GM12875 (cell line): ENCODE results near the gene ANKRD7.

ENCODE experiments used
- H3K4me3 ChIP-seq: one replicate; pipeline ENCODE4 v1.5.1; 2011; ENCODE audit warnings: low read depth, low read length, control low read depth
- TF ChIP-seq, protein P1 (sequence below): IDR thresholded peaks from 2 replicates; pipeline ENCODE4 v1.5.1; 2011; ENCODE audit warnings: low read depth, mild to moderate bottlenecking, control low read depth, inconsistent platforms, low read length, moderate library complexity, borderline replicate concordance; ENCODE audit not compliant: insufficient read depth

The ANKRD7 gene

DNA sequence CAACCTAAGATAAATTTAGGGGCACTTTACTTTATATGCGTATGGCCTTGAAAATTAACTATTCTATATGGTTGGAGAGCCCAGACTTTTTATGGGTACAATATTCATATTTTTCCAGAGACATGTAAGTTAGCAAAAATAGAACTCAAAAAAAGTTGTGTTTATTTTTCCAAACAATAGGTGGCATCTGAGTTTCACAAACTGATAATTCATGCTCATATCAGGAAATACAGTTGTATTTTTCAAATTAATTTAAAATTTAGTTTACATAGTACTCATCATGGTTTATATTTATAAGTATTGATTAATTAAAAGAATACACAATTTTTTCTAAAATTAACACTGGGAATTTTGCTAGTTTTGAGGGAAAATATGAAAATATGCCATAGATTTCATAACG lies 34.6 kb downstream of the ANKRD7 start:
- TF ChIP-seq, protein P1, sequence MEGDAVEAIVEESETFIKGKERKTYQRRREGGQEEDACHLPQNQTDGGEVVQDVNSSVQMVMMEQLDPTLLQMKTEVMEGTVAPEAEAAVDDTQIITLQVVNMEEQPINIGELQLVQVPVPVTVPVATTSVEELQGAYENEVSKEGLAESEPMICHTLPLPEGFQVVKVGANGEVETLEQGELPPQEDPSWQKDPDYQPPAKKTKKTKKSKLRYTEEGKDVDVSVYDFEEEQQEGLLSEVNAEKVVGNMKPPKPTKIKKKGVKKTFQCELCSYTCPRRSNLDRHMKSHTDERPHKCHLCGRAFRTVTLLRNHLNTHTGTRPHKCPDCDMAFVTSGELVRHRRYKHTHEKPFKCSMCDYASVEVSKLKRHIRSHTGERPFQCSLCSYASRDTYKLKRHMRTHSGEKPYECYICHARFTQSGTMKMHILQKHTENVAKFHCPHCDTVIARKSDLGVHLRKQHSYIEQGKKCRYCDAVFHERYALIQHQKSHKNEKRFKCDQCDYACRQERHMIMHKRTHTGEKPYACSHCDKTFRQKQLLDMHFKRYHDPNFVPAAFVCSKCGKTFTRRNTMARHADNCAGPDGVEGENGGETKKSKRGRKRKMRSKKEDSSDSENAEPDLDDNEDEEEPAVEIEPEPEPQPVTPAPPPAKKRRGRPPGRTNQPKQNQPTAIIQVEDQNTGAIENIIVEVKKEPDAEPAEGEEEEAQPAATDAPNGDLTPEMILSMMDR: no peak
- H3K4me3 ChIP-seq: no peak overlapping the region

DNA sequence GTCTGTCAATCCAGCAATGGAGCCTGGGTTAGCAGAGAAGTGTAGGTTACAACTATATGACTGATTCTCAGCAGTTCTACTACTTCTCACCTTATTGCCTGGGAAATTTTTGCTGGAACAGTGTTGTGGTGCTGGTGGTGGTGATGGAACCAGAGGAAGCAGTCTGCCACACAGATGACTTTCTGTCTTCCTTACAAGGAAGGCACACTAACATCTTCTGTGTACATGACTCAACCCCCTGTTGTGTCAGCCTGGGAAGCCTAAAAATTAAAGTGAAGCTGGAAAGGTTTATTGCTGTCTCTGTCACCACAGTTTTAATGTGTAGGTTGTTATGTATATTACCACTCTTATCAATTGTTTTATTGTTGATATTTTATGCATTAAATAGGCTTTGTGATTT lies 40.3 kb downstream of the ANKRD7 start:
- no peak overlapping the region for H3K4me3 ChIP-seq
- TF ChIP-seq, protein P1: no peak

DNA sequence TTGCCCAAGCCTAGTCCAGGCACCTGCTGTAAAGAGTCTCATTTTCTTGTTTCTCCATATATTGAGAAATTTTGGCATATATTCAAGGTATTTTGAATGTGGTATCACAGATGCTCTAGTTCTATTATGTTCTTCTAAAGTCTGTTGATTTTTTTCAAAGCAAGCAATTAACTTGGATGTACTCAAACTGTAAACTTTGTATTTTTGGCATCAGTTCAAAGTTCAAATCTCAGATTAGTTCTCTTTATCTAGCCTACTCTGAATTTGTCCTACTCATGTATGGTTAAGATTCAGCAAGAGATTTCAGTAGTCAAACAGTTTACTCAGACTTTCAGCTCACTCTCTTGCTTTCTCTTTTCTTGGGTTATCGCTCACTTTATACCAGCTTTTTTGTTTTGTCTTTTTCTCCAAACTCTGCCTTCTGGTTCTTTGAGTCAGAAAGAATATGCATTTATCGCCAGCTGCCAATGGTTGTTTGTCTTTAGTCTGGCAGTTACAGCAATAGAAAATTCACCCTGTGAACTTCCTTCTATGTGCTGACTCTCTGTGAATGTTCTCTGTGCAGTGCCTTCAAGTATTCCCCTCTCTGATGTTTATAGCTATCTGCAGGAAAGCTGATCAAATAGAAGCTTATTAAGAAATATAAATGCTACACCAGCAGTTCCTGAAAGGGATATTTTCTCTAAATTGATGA lies 56.0 kb downstream of the ANKRD7 start:
- TF ChIP-seq, protein P1: no peak
- H3K4me3 ChIP-seq: no peak overlapping the region

DNA sequence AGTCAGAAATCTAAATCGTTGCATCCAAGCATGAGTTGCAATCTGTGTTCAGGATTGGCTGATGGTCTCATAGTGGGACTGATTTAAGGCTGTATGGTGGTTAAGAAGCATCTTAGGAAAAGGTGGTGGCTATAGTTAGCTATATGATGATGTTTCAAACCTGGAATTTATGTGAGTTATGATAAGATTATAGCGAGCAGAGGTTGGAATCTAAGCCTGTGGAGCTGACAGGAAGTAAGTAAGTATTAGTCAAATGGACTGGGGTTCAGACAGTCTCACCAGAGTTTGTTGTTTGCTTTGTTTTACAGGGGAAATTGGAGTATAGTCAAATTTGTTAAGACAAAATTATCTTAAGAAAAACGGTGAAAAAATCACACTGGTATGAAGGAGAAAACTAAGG lies 56.7 kb downstream of the ANKRD7 start:
- H3K4me3 ChIP-seq: no peak overlapping the region
- TF ChIP-seq, protein P1: no peak

DNA sequence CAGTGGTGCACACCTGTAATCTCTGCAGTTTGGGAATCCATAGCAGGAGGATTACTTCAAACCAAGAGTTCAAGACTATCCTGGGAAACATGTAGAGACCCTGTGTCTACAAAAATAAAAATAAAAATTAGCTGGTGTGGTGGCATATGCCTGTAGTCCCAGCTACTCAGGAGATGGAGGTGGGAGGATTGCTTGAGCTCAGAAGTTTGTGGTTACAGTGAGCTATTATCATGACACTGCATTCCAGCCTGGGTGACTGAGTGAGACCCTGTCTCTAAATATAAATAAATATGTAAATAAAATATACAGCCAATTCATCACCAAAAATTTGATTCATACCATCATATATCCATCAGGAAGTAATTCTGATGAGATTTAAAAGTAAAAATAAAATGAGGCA lies 60.9 kb downstream of the ANKRD7 start:
- H3K4me3 ChIP-seq: no peak overlapping the region
- TF ChIP-seq, protein P1: no peak

DNA sequence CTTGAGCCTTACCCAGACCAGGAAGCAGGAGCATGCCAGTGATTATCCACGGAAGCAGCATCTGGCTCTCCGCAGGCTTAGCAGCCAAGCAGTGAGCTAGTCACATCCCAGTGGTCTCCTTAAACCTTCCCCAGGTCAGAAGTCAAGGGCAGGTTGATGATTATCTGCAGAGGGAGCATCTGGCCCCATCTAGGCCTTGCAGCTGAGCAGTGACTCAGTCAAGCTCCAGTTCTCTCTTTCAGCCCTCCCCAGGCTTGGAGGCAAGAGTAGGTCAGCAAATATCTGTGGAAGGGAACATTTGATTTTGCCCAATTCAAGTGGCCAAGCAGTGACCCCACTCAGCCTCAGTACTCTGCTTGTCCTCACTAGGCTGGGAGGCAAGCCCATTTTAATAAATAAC lies 61.6 kb downstream of the ANKRD7 start:
- no peak overlapping the region for H3K4me3 ChIP-seq
- TF ChIP-seq, protein P1: no peak

DNA sequence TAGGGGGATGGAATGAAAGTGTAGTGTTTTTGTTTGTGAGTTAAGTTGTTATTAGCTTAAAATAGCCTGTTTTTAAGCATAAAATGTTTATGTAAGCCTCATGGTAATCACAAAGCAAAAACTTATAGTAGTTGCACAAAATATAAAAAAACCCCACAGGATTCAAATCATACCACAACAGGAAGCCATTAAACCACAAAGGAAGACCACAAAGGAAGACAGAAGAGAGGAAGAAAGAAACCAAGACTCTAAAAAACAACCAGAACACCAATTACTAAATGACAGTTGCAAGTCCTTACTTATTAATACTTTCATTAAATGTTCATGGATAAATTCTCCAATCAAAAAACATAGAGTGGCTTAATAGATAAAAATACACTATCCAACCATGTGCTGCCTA lies 63.6 kb downstream of the ANKRD7 start:
- TF ChIP-seq, protein P1: no peak
- H3K4me3 ChIP-seq: no peak overlapping the region
